ENCODE measurements around the gene PFDN2. TPM values are rescaled to one million over a fixed set of nuclear protein-coding genes. Genes with fewer than 3 reads are reported as not detected.

PFDN2 gene
- total and polyA plus RNA-seq, 2 of the 8 experiments (the other 6 are each of a cell fraction or from before 2014, with no cell fraction given): 66.2 to 71.2 TPM

GRCh38 chr1:161092621-161093028, 25.2 kb downstream of the PFDN2 start:
- Histone ChIP-seq H2BK15ac (ENCODE audit: low read length) (no peak overlapping the region), H2BK20ac (ENCODE audit: low read length) (no peak overlapping the region), H4K91ac (replicated peaks; ENCODE audit: insufficient read length, low read length) (no peak overlapping the region), H3K36me3 (ENCODE audit: control insufficient read depth in 2 of 4, insufficient read depth in 4 of 4, low read length in 3 of 4) (no peaks in the 10 kb centered on the region), H3K4me3 (ENCODE audit: extremely low read depth in 1 of 4, insufficient read depth in 2 of 4, low read depth in 3 of 4, low read length in 4 of 4) (no peak overlapping the region), H3K4me1 (replicated peaks in 1 of 4; ENCODE audit: control insufficient read depth in 3 of 4, insufficient read depth in 4 of 4, low read length in 3 of 4) (peaks cover 0 to 6% (median 0%) of the 10 kb centered on the region in 4 experiments; a peak in 2 of 7 replicates), H3K4ac (replicated peaks; ENCODE audit: insufficient read length, low read depth, low read length) (no peak overlapping the region), H2AFZ (ENCODE audit: low read length) (no peak overlapping the region), H3K9me3 (ENCODE audit: insufficient read depth in 2 of 2, low read depth in 1 of 2, low read length in 1 of 2) (no peaks in the 10 kb centered on the region), H2BK12ac (ENCODE audit: low read depth, low read length) (no peak overlapping the region), H3K23ac (ENCODE audit: insufficient read length) (no peak overlapping the region), H2BK120ac (replicated peaks; ENCODE audit: low read depth, low read length) (no peak overlapping the region), H4K20me1 (replicated peaks in 1 of 2; ENCODE audit: control insufficient read depth in 1 of 2, insufficient read depth in 2 of 2, low read length in 2 of 2) (no peaks in the 10 kb centered on the region), H2AK5ac (ENCODE audit: low read depth, low read length) (no peak overlapping the region), H2BK5ac (ENCODE audit: low read depth, low read length) (no peak overlapping the region), H3K14ac (ENCODE audit: insufficient read length) (no peak overlapping the region), H3K9ac (replicated peaks in 1 of 4; ENCODE audit: extremely low read depth in 1 of 4, low read depth in 3 of 4, low read length in 3 of 4) (no peak overlapping the region), H3K79me1 (ENCODE audit: low read depth, low read length) (no peaks in the 10 kb centered on the region), H3K18ac (ENCODE audit: extremely low read depth, low read length) (no peak overlapping the region), H4K8ac (ENCODE audit: extremely low read depth, insufficient read depth, low read length) (no peak overlapping the region), H3K23me2 (ENCODE audit: low read depth, low read length) (peaks cover 2% of the 10 kb centered on the region; the same call in 1 of the 2 replicates), H3K56ac (replicated peaks; ENCODE audit: insufficient read length, low read depth, low read length) (no peak overlapping the region), H4K5ac (ENCODE audit: insufficient read length, low read depth, low read length) (no peak overlapping the region), H3K27ac (ENCODE audit: low read depth, low read length) (no peak overlapping the region), H3K79me2 (ENCODE audit: control insufficient read depth in 1 of 2, insufficient read depth in 2 of 2, low read length in 2 of 2) (no peaks in the 10 kb centered on the region), H3K4me2 (ENCODE audit: insufficient read depth in 1 of 2, low read depth in 2 of 2, low read length in 2 of 2) (no peak overlapping the region), H3K27me3 (replicated peaks in 1 of 4; ENCODE audit: control insufficient read depth in 3 of 4, extremely low read depth in 1 of 4, insufficient read depth in 3 of 4, low read length in 3 of 4) (no peaks in the 10 kb centered on the region)
- WGBS, 2 experiments (ENCODE audit: extremely low coverage in 1 of 2, insufficient coverage in 1 of 2, insufficient read length in 1 of 2, insufficient replicate concordance in 2 of 2, low coverage in 1 of 2, low lambda C conversion rate in 2 of 2, missing lambda C conversion rate in 1 of 2): 87% methylated on average over 3 of the region's 3 CpGs; no CpG with 5 or more reads in 1 of the 2 experiments
- DNase-seq (ENCODE audit: low read depth in 1 of 2, low spot score in 2 of 2) (no peak), FAIRE-seq (no peak)
- POLR2A ChIA-PET (ENCODE audit: partially characterized antibody): no interaction called here
- CTCF ChIA-PET (ENCODE audit: partially characterized antibody): interaction anchor here (0.8 to 10.0 kb wide), 5 partner anchors 18 to 257 kb away, joined by 3 to 282 read pairs (median 4); partner anchors contain the start of genes ARHGAP30 and TSTD1
- TF ChIP-seq CTBP2 (IDR thresholded peaks at IDR 0.05; ENCODE audit: borderline replicate concordance, insufficient read depth, insufficient read length, low read length): no peak
- TF ChIP-seq CREB1 (IDR thresholded peaks at IDR 0.05): no peak
- TF ChIP-seq RFX5 (IDR thresholded peaks at IDR 0.05; ENCODE audit: borderline replicate concordance, low read depth, low read length): no peak

Data from H1 (cell line).